Measurements from ENCODE around the gene UNC5C.

The UNC5C gene

GRCh38 chr4:95513022-95513421 is 35.8 kb downstream of the UNC5C start:
- Histone ChIP-seq H3K4me2 (ENCODE audit: low read length) (no peak overlapping the region), H3K9me3 (replicated peaks; ENCODE audit: low read length) (no peaks in the 10 kb centered on the region), H3K4me3 (ENCODE audit: low read length) (no peak overlapping the region), H3K36me3 (ENCODE audit: insufficient read depth, low read length) (no peaks in the 10 kb centered on the region), H3K4me1 (ENCODE audit: control insufficient read depth, insufficient read depth, low read length) (peaks cover 7% of the 10 kb centered on the region), H3K27me3 (ENCODE audit: control insufficient read depth, insufficient read depth, low read length) (no peaks in the 10 kb centered on the region), H3K9ac (ENCODE audit: low read depth, low read length) (no peak overlapping the region)

- no peaks in the 10 kb centered on the region for H3K9me3 ChIP-seq (replicated peaks; ENCODE audit: low read length)
- H3K4me2 ChIP-seq (ENCODE audit: low read length), result no peak overlapping the region
- H3K36me3 ChIP-seq (ENCODE audit: insufficient read depth, low read length), result no peaks in the 10 kb centered on the region
- no peak overlapping the region for H3K4me3 ChIP-seq (ENCODE audit: low read length)
- no peaks in the 10 kb centered on the region for H3K27me3 ChIP-seq (ENCODE audit: control insufficient read depth, insufficient read depth, low read length)
- no peak overlapping the region for H3K9ac ChIP-seq (ENCODE audit: low read depth, low read length)
- peaks cover 19% of the 10 kb centered on the region for H3K4me1 ChIP-seq (ENCODE audit: control insufficient read depth, insufficient read depth, low read length)
Measured at GRCh38 chr4:95511477-95511876, 37.3 kb downstream of the UNC5C start.

- no peaks in the 10 kb centered on the region for H3K27me3 ChIP-seq (ENCODE audit: control insufficient read depth, insufficient read depth, low read length)
- peaks cover 19% of the 10 kb centered on the region for H3K4me1 ChIP-seq (ENCODE audit: control insufficient read depth, insufficient read depth, low read length)
- no peaks in the 10 kb centered on the region for H3K36me3 ChIP-seq (ENCODE audit: insufficient read depth, low read length)
- H3K4me2 ChIP-seq (ENCODE audit: low read length), result no peak overlapping the region
- H3K4me3 ChIP-seq (ENCODE audit: low read length), result no peak overlapping the region
- no peak overlapping the region for H3K9ac ChIP-seq (ENCODE audit: low read depth, low read length)
- no peaks in the 10 kb centered on the region for H3K9me3 ChIP-seq (replicated peaks; ENCODE audit: low read length)
Measured at GRCh38 chr4:95510877-95511276, 37.9 kb downstream of the UNC5C start.

GRCh38 chr4:95510145-95510544 is 38.6 kb downstream of the UNC5C start:
- Histone ChIP-seq H3K4me3 (ENCODE audit: low read length) (no peak overlapping the region), H3K4me2 (ENCODE audit: low read length) (no peak overlapping the region), H3K4me1 (ENCODE audit: control insufficient read depth, insufficient read depth, low read length) (peaks cover 25% of the 10 kb centered on the region), H3K27me3 (ENCODE audit: control insufficient read depth, insufficient read depth, low read length) (no peaks in the 10 kb centered on the region), H3K9me3 (replicated peaks; ENCODE audit: low read length) (no peaks in the 10 kb centered on the region), H3K9ac (ENCODE audit: low read depth, low read length) (no peak overlapping the region), H3K36me3 (ENCODE audit: insufficient read depth, low read length) (no peaks in the 10 kb centered on the region)

- Histone ChIP-seq H3K4me2 (ENCODE audit: low read length) (peak overlapping the region; percentile 23), H3K9me3 (replicated peaks; ENCODE audit: low read length) (no peaks in the 10 kb centered on the region), H3K36me3 (ENCODE audit: insufficient read depth, low read length) (no peaks in the 10 kb centered on the region), H3K4me3 (ENCODE audit: low read length) (no peak overlapping the region), H3K4me1 (ENCODE audit: control insufficient read depth, insufficient read depth, low read length) (peaks cover 25% of the 10 kb centered on the region), H3K9ac (ENCODE audit: low read depth, low read length) (no peak overlapping the region), H3K27me3 (ENCODE audit: control insufficient read depth, insufficient read depth, low read length) (no peaks in the 10 kb centered on the region)
Measured at GRCh38 chr4:95508421-95508820, 40.4 kb downstream of the UNC5C start.

- no peak overlapping the region for H3K9ac ChIP-seq (ENCODE audit: low read depth, low read length)
- H3K36me3 ChIP-seq (ENCODE audit: insufficient read depth, low read length), result no peaks in the 10 kb centered on the region
- H3K4me3 ChIP-seq (ENCODE audit: low read length), result no peak overlapping the region
- no peaks in the 10 kb centered on the region for H3K27me3 ChIP-seq (ENCODE audit: control insufficient read depth, insufficient read depth, low read length)
- H3K9me3 ChIP-seq (replicated peaks; ENCODE audit: low read length), result no peaks in the 10 kb centered on the region
- H3K4me1 ChIP-seq (ENCODE audit: control insufficient read depth, insufficient read depth, low read length), result peaks cover 25% of the 10 kb centered on the region
- no peak overlapping the region for H3K4me2 ChIP-seq (ENCODE audit: low read length)
Measured at GRCh38 chr4:95507561-95507960, 41.2 kb downstream of the UNC5C start.

GRCh38 chr4:95507147-95507546 is 41.6 kb downstream of the UNC5C start:
- H3K36me3 ChIP-seq (ENCODE audit: insufficient read depth, low read length), result no peaks in the 10 kb centered on the region
- peaks cover 25% of the 10 kb centered on the region for H3K4me1 ChIP-seq (ENCODE audit: control insufficient read depth, insufficient read depth, low read length)
- H3K27me3 ChIP-seq (ENCODE audit: control insufficient read depth, insufficient read depth, low read length), result no peaks in the 10 kb centered on the region
- no peak overlapping the region for H3K9ac ChIP-seq (ENCODE audit: low read depth, low read length)
- H3K9me3 ChIP-seq (replicated peaks; ENCODE audit: low read length), result no peaks in the 10 kb centered on the region
- H3K4me3 ChIP-seq (ENCODE audit: low read length), result no peak overlapping the region
- H3K4me2 ChIP-seq (ENCODE audit: low read length), result no peak overlapping the region

GRCh38 chr4:95506264-95506663 is 42.5 kb downstream of the UNC5C start:
- Histone ChIP-seq H3K27me3 (ENCODE audit: control insufficient read depth, insufficient read depth, low read length) (no peaks in the 10 kb centered on the region), H3K9me3 (replicated peaks; ENCODE audit: low read length) (no peaks in the 10 kb centered on the region), H3K4me3 (ENCODE audit: low read length) (no peak overlapping the region), H3K4me2 (ENCODE audit: low read length) (no peak overlapping the region), H3K9ac (ENCODE audit: low read depth, low read length) (no peak overlapping the region), H3K36me3 (ENCODE audit: insufficient read depth, low read length) (no peaks in the 10 kb centered on the region), H3K4me1 (ENCODE audit: control insufficient read depth, insufficient read depth, low read length) (peaks cover 25% of the 10 kb centered on the region)

- no peak overlapping the region for H3K4me2 ChIP-seq (ENCODE audit: low read length)
- no peak overlapping the region for H3K4me3 ChIP-seq (ENCODE audit: low read length)
- no peak overlapping the region for H3K9ac ChIP-seq (ENCODE audit: low read depth, low read length)
- H3K9me3 ChIP-seq (replicated peaks; ENCODE audit: low read length), result no peaks in the 10 kb centered on the region
- H3K36me3 ChIP-seq (ENCODE audit: insufficient read depth, low read length), result no peaks in the 10 kb centered on the region
- no peaks in the 10 kb centered on the region for H3K27me3 ChIP-seq (ENCODE audit: control insufficient read depth, insufficient read depth, low read length)
- peaks cover 25% of the 10 kb centered on the region for H3K4me1 ChIP-seq (ENCODE audit: control insufficient read depth, insufficient read depth, low read length)
Measured at GRCh38 chr4:95505799-95506198, 43.0 kb downstream of the UNC5C start.

- H3K4me2 ChIP-seq (ENCODE audit: low read length), result no peak overlapping the region
- no peak overlapping the region for H3K4me3 ChIP-seq (ENCODE audit: low read length)
- H3K27me3 ChIP-seq (ENCODE audit: control insufficient read depth, insufficient read depth, low read length), result no peaks in the 10 kb centered on the region
- no peaks in the 10 kb centered on the region for H3K36me3 ChIP-seq (ENCODE audit: insufficient read depth, low read length)
- no peaks in the 10 kb centered on the region for H3K9me3 ChIP-seq (replicated peaks; ENCODE audit: low read length)
- H3K4me1 ChIP-seq (ENCODE audit: control insufficient read depth, insufficient read depth, low read length), result peaks cover 25% of the 10 kb centered on the region
- H3K9ac ChIP-seq (ENCODE audit: low read depth, low read length), result no peak overlapping the region
Measured at GRCh38 chr4:95505151-95505550, 43.6 kb downstream of the UNC5C start.

- no peak overlapping the region for H3K4me2 ChIP-seq (ENCODE audit: low read length)
- no peaks in the 10 kb centered on the region for H3K9me3 ChIP-seq (replicated peaks; ENCODE audit: low read length)
- H3K4me1 ChIP-seq (ENCODE audit: control insufficient read depth, insufficient read depth, low read length), result peaks cover 25% of the 10 kb centered on the region
- H3K27me3 ChIP-seq (ENCODE audit: control insufficient read depth, insufficient read depth, low read length), result no peaks in the 10 kb centered on the region
- H3K36me3 ChIP-seq (ENCODE audit: insufficient read depth, low read length), result no peaks in the 10 kb centered on the region
- H3K9ac ChIP-seq (ENCODE audit: low read depth, low read length), result no peak overlapping the region
- no peak overlapping the region for H3K4me3 ChIP-seq (ENCODE audit: low read length)
Measured at GRCh38 chr4:95504501-95504900, 44.3 kb downstream of the UNC5C start.

- no peak overlapping the region for H3K4me3 ChIP-seq (ENCODE audit: low read length)
- H3K9ac ChIP-seq (ENCODE audit: low read depth, low read length), result no peak overlapping the region
- peaks cover 1% of the 10 kb centered on the region for H3K4me1 ChIP-seq (ENCODE audit: control insufficient read depth, insufficient read depth, low read length)
- no peaks in the 10 kb centered on the region for H3K36me3 ChIP-seq (ENCODE audit: insufficient read depth, low read length)
- H3K9me3 ChIP-seq (replicated peaks; ENCODE audit: low read length), result no peaks in the 10 kb centered on the region
- no peaks in the 10 kb centered on the region for H3K27me3 ChIP-seq (ENCODE audit: control insufficient read depth, insufficient read depth, low read length)
- no peak overlapping the region for H3K4me2 ChIP-seq (ENCODE audit: low read length)
Measured at GRCh38 chr4:95500361-95500760, 48.4 kb downstream of the UNC5C start.
